ENCODE results near the gene E2F8. TPM values are rescaled to one million over a fixed set of nuclear protein-coding genes. Genes with fewer than 3 reads are reported as not detected.

The E2F8 gene
- total and polyA plus RNA-seq, 10 of the 15 experiments (the other 5 are each of a cell fraction or from before 2014, with no cell fraction given), result 8.8 to 28.1 (median 18.5) TPM

DNA sequence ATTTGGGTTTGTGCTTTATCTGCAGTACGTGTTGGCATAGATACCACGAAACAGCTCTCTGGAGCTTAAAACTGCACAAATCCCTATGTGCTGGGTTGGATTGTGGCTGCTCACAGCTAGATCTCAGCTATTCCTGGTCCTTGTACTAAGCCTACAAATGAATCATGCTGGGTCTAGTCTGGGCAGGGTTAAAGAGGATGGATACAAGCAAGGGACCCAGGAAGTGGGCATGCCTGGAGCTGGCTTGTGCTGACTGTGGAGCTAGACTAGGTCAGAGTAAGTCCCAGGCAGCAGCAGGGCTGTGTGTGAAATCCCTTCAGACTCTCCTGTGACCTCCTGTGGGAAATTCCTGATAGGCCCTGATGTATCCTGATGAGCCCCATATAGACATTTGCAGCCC, 3.9 kb upstream of the E2F8 start:
- FAIRE-seq, result no peak
- ATAC-seq, result no peak
- SMC1A ChIA-PET (ENCODE audit: uncharacterized antibody, unreplicated experiment), result interaction anchor here (0.8 to 0.9 kb wide), 2 partner anchors 68 to 167 kb away, joined by 3 read pairs; no protein-coding TSS in a partner anchor
- H3K9ac ChIP-seq (ENCODE audit: control insufficient read depth, insufficient read depth, low read length), result no peak overlapping the region
- H2AFZ ChIP-seq (ENCODE audit: control insufficient read depth, low read depth, low read length), result no peak overlapping the region
- H3K27ac ChIP-seq (ENCODE audit: control insufficient read depth, insufficient read depth), result no peak overlapping the region
- H3K27me3 ChIP-seq (replicated peaks in 1 of 2; ENCODE audit: control insufficient read depth in 2 of 2, insufficient read depth in 2 of 2, low read length in 1 of 2), result no peaks in the 10 kb centered on the region
- DNase-seq (ENCODE audit: low read depth, low spot score), result no peak
- H3K9me3 ChIP-seq (replicated peaks; ENCODE audit: control insufficient read depth, insufficient read depth, low read length), result no peaks in the 10 kb centered on the region
- no peak overlapping the region for H3K4me3 ChIP-seq
- CTCF ChIA-PET, result interaction anchor here (1.1 to 1.2 kb wide), 3 partner anchors 14 to 308 kb away, joined by 3 to 5 read pairs (median 3); no protein-coding TSS in a partner anchor
- H3K36me3 ChIP-seq (ENCODE audit: control insufficient read depth in 2 of 2, insufficient read depth in 2 of 2, low read length in 1 of 2), result no peaks in the 10 kb centered on the region
- no peak overlapping the region for H3K4me2 ChIP-seq (ENCODE audit: control insufficient read depth, insufficient read depth)
- no peaks in the 10 kb centered on the region for H4K20me1 ChIP-seq (ENCODE audit: control insufficient read depth, insufficient read depth)
- intact Hi-C loops (cut with micrococcal nuclease; ENCODE audit: unreplicated experiment), result loop anchor here (5.0 kb wide), 1 partner anchor 167 kb away; no protein-coding TSS in a partner anchor
- H3K4me1 ChIP-seq (ENCODE audit: control insufficient read depth, insufficient read depth, low read length), result peaks cover 16% of the 10 kb centered on the region
- POLR2A ChIA-PET, result no interaction called here
- no peak for TF ChIP-seq SPI1 (IDR thresholded peaks at IDR 0.05; ENCODE audit: borderline replicate concordance, insufficient read depth, low read depth, low read length)
- TF ChIP-seq, protein P1, sequence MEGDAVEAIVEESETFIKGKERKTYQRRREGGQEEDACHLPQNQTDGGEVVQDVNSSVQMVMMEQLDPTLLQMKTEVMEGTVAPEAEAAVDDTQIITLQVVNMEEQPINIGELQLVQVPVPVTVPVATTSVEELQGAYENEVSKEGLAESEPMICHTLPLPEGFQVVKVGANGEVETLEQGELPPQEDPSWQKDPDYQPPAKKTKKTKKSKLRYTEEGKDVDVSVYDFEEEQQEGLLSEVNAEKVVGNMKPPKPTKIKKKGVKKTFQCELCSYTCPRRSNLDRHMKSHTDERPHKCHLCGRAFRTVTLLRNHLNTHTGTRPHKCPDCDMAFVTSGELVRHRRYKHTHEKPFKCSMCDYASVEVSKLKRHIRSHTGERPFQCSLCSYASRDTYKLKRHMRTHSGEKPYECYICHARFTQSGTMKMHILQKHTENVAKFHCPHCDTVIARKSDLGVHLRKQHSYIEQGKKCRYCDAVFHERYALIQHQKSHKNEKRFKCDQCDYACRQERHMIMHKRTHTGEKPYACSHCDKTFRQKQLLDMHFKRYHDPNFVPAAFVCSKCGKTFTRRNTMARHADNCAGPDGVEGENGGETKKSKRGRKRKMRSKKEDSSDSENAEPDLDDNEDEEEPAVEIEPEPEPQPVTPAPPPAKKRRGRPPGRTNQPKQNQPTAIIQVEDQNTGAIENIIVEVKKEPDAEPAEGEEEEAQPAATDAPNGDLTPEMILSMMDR (IDR thresholded peaks at IDR 0.05 in 2 of 3, conservative IDR thresholded peaks at IDR 0.05 in 1 of 3; ENCODE audit: control insufficient read depth in 2 of 3, extremely low read depth in 1 of 3, insufficient read depth in 1 of 3, low read depth in 3 of 3, low read length in 3 of 3), result no peak
- TF ChIP-seq FOXM1 (IDR thresholded peaks at IDR 0.05; ENCODE audit: low read depth, low read length), result no peak
- H3K79me2 ChIP-seq (ENCODE audit: control insufficient read depth, insufficient read depth, low read length), result peaks cover 10% of the 10 kb centered on the region
- RAD21 ChIA-PET (ENCODE audit: unreplicated experiment), result interaction anchor here (1.1 to 1.3 kb wide), 2 partner anchors 9 to 167 kb away, joined by 3 to 4 read pairs; no protein-coding TSS in a partner anchor
- in situ Hi-C loops (cut with MboI), result no loop called here
- WGBS (ENCODE audit: insufficient coverage, insufficient replicate concordance, low lambda C conversion rate, missing lambda C conversion rate), result 96% methylated on average over 2 of the region's 2 CpGs
- no TSS peak for BruUV-seq (replicated peaks)

DNA sequence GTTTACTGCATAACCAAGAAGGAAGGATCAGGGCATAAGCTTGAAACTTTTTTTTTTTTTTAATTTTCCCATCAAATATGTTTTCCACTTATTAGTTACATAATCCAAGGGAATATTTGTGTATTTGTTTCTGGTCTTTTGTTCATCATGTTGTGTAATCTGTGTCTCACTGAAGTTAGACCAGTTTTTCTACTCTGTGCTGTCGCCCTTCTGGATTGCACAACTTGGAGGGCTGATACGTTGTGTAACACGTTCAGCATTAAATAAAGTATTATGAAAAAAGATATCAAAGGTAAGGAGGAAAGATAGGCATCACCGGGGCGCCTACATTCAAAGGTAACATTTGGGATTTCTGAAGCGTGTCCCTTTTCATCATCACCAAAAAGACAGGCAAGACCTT, 3.3 kb upstream of the E2F8 start:
- BruUV-seq (replicated peaks), result no TSS peak
- no peak overlapping the region for H3K4me3 ChIP-seq
- in situ Hi-C loops (cut with MboI) (no loop called here), intact Hi-C loops (cut with micrococcal nuclease; ENCODE audit: unreplicated experiment) (loop anchor here (5.0 kb wide), 1 partner anchor 167 kb away; no protein-coding TSS in a partner anchor)
- no peaks in the 10 kb centered on the region for H3K27me3 ChIP-seq (replicated peaks in 1 of 2; ENCODE audit: control insufficient read depth in 2 of 2, insufficient read depth in 2 of 2, low read length in 1 of 2)
- H3K27ac ChIP-seq (ENCODE audit: control insufficient read depth, insufficient read depth), result no peak overlapping the region
- H3K9me3 ChIP-seq (replicated peaks; ENCODE audit: control insufficient read depth, insufficient read depth, low read length), result no peaks in the 10 kb centered on the region
- FAIRE-seq (no peak), ATAC-seq (no peak), DNase-seq (ENCODE audit: low read depth, low spot score) (no peak)
- no peak overlapping the region for H3K9ac ChIP-seq (ENCODE audit: control insufficient read depth, insufficient read depth, low read length)
- POLR2A ChIA-PET, result no interaction called here
- H2AFZ ChIP-seq (ENCODE audit: control insufficient read depth, low read depth, low read length), result no peak overlapping the region
- 0 out of 4 replicates have a peak, but pooled peaks cover 0 to under 1% of the 10 kb centered on the region in 2 experiments for H3K36me3 ChIP-seq (ENCODE audit: control insufficient read depth in 2 of 2, insufficient read depth in 2 of 2, low read length in 1 of 2)
- H3K79me2 ChIP-seq (ENCODE audit: control insufficient read depth, insufficient read depth, low read length), result peaks cover 15% of the 10 kb centered on the region
- SMC1A ChIA-PET (ENCODE audit: uncharacterized antibody, unreplicated experiment), result interaction anchor here (0.8 to 0.9 kb wide), 2 partner anchors 67 to 167 kb away, joined by 3 read pairs; no protein-coding TSS in a partner anchor
- CTCF ChIA-PET, result interaction anchor here (1.1 to 1.2 kb wide), 3 partner anchors 15 to 309 kb away, joined by 3 to 5 read pairs (median 3); no protein-coding TSS in a partner anchor
- H3K4me1 ChIP-seq (ENCODE audit: control insufficient read depth, insufficient read depth, low read length), result peaks cover 16% of the 10 kb centered on the region
- 98% methylated on average over 6 of the region's 6 CpGs for WGBS (ENCODE audit: insufficient coverage, insufficient replicate concordance, low lambda C conversion rate, missing lambda C conversion rate)
- RAD21 ChIA-PET (ENCODE audit: unreplicated experiment), result interaction anchor here (1.3 kb wide), 1 partner anchor 167 kb away, joined by 4 read pairs; no protein-coding TSS in a partner anchor
- no peak overlapping the region for H3K4me2 ChIP-seq (ENCODE audit: control insufficient read depth, insufficient read depth)
- H4K20me1 ChIP-seq (ENCODE audit: control insufficient read depth, insufficient read depth), result no peaks in the 10 kb centered on the region
- no peak for TF ChIP-seq GABPA (IDR thresholded peaks at IDR 0.05; ENCODE audit: low read depth)
- TF ChIP-seq, protein P2, sequence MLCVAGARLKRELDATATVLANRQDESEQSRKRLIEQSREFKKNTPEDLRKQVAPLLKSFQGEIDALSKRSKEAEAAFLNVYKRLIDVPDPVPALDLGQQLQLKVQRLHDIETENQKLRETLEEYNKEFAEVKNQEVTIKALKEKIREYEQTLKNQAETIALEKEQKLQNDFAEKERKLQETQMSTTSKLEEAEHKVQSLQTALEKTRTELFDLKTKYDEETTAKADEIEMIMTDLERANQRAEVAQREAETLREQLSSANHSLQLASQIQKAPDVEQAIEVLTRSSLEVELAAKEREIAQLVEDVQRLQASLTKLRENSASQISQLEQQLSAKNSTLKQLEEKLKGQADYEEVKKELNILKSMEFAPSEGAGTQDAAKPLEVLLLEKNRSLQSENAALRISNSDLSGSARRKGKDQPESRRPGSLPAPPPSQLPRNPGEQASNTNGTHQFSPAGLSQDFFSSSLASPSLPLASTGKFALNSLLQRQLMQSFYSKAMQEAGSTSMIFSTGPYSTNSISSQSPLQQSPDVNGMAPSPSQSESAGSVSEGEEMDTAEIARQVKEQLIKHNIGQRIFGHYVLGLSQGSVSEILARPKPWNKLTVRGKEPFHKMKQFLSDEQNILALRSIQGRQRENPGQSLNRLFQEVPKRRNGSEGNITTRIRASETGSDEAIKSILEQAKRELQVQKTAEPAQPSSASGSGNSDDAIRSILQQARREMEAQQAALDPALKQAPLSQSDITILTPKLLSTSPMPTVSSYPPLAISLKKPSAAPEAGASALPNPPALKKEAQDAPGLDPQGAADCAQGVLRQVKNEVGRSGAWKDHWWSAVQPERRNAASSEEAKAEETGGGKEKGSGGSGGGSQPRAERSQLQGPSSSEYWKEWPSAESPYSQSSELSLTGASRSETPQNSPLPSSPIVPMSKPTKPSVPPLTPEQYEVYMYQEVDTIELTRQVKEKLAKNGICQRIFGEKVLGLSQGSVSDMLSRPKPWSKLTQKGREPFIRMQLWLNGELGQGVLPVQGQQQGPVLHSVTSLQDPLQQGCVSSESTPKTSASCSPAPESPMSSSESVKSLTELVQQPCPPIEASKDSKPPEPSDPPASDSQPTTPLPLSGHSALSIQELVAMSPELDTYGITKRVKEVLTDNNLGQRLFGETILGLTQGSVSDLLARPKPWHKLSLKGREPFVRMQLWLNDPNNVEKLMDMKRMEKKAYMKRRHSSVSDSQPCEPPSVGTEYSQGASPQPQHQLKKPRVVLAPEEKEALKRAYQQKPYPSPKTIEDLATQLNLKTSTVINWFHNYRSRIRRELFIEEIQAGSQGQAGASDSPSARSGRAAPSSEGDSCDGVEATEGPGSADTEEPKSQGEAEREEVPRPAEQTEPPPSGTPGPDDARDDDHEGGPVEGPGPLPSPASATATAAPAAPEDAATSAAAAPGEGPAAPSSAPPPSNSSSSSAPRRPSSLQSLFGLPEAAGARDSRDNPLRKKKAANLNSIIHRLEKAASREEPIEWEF (IDR thresholded peaks at IDR 0.05; ENCODE audit: insufficient replicate concordance, low read depth, low read length), result no peak
- no peak for TF ChIP-seq ZZZ3 (IDR thresholded peaks at IDR 0.05; ENCODE audit: control insufficient read depth, insufficient read length, low read depth)
- no peak for TF ChIP-seq FOXK2 (IDR thresholded peaks at IDR 0.05)
- no peak for TF ChIP-seq TCF3 (IDR thresholded peaks at IDR 0.05; ENCODE audit: borderline replicate concordance, insufficient read depth, low read depth, low read length)
